Endothelial cell of umbilical vein (primary cell): ENCODE results near the gene TEF.

ENCODE experiments used
- EZH2 ChIP-seq: IDR thresholded peaks from 2 replicates; pipeline ENCODE4 v1.6.1; 2012; ENCODE audit warnings: borderline replicate concordance, low read depth, mild to moderate bottlenecking, moderate library complexity, low read length, inconsistent platforms; ENCODE audit not compliant: severe bottlenecking
- FOS ChIP-seq: IDR thresholded peaks from 2 replicates; pipeline ENCODE4 v1.6.1; 2011; ENCODE audit warnings: mild to moderate bottlenecking, low read length, moderate library complexity, borderline replicate concordance; ENCODE audit not compliant: insufficient read depth
- GATA2 ChIP-seq: IDR thresholded peaks from 2 replicates; pipeline ENCODE4 v1.7.0; 2011; ENCODE audit warnings: low read depth, mild to moderate bottlenecking, moderate library complexity, mixed read lengths, low read length; ENCODE audit not compliant: insufficient read length, insufficient read depth
- JUN ChIP-seq: IDR thresholded peaks from 2 replicates; pipeline ENCODE4 v1.6.1; 2011; ENCODE audit warnings: borderline replicate concordance, low read depth; ENCODE audit not compliant: insufficient read length, insufficient read depth
- MYC ChIP-seq: IDR thresholded peaks from one replicate; pipeline ENCODE4 v1.6.1; 2011; ENCODE audit warnings: mild to moderate bottlenecking, low read depth, low read length
- POLR2A ChIP-seq: IDR thresholded peaks from 2 replicates; pipeline ENCODE4 v1.6.1; 2012; ENCODE audit warnings: low read depth, mild to moderate bottlenecking, control low read depth, low read length
- POLR2AphosphoS5 ChIP-seq: IDR thresholded peaks from 2 replicates; pipeline ENCODE4 v1.6.1; 2012; ENCODE audit warnings: low read depth, mild to moderate bottlenecking, control low read depth, low read length, moderate library complexity; ENCODE audit not compliant: insufficient read depth
- TF ChIP-seq, protein P1 (sequence below), 2 donors: IDR thresholded peaks; 1 replicate in 1 of 2; 2 replicates in 1 of 2; pipeline ENCODE4 v1.5.1; 2011; ENCODE audit warnings: low read length in 2 of 2, mild to moderate bottlenecking in 2 of 2, moderate library complexity in 2 of 2, control low read depth in 1 of 2, inconsistent platforms in 1 of 2, low read depth in 1 of 2; ENCODE audit not compliant: insufficient read depth in 1 of 2; ENCODE audit errors: extremely low read depth in 1 of 2
- TF ChIP-seq, protein P2 (sequence below): IDR thresholded peaks from 2 replicates; pipeline ENCODE4 v1.6.1; 2011; ENCODE audit not compliant: insufficient read depth, insufficient read length

DNA sequence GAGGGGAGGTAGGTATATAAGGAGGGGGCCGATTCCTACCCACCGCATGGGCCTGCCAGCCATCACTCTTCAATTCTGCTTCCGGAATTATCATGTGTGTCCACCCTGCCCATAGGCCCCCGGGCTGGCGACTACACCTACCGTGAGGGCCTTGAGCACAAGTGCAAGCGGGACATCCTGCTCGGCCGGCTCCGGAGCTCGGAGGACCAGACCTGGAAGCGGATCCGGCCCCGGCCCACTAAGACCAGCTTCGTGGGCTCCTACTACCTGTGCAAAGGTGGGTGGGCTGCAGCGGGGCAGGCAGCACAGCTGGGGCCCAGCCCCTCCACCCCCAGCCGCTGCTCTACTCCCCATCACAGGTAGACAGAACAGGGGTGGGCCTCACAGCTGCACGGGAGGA, 38.4 kb upstream of the TEF start:
- TF ChIP-seq, protein P1, sequence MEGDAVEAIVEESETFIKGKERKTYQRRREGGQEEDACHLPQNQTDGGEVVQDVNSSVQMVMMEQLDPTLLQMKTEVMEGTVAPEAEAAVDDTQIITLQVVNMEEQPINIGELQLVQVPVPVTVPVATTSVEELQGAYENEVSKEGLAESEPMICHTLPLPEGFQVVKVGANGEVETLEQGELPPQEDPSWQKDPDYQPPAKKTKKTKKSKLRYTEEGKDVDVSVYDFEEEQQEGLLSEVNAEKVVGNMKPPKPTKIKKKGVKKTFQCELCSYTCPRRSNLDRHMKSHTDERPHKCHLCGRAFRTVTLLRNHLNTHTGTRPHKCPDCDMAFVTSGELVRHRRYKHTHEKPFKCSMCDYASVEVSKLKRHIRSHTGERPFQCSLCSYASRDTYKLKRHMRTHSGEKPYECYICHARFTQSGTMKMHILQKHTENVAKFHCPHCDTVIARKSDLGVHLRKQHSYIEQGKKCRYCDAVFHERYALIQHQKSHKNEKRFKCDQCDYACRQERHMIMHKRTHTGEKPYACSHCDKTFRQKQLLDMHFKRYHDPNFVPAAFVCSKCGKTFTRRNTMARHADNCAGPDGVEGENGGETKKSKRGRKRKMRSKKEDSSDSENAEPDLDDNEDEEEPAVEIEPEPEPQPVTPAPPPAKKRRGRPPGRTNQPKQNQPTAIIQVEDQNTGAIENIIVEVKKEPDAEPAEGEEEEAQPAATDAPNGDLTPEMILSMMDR (IDR thresholded peaks at IDR 0.05; ENCODE audit: extremely low read depth in 1 of 2, insufficient read depth in 1 of 2, low read depth in 1 of 2, low read length in 2 of 2): no peak
- TF ChIP-seq POLR2A (no peak), POLR2AphosphoS5 (no peak), FOS (no peak), GATA2 (no peak), JUN (no peak), MYC (no peak), EZH2 (no peak)
- TF ChIP-seq, protein P2, sequence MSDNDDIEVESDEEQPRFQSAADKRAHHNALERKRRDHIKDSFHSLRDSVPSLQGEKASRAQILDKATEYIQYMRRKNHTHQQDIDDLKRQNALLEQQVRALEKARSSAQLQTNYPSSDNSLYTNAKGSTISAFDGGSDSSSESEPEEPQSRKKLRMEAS: no peak
